Sigmoid colon (tissue), 7 donors: ENCODE results near the gene AUNIP. TPM values are rescaled to one million over a fixed set of nuclear protein-coding genes. Genes with fewer than 3 reads are reported as not detected.

Source experiments
- DNase-seq: peaks from one replicate; pipeline ENCODE4 v3.0.0-alpha.2; 2019
- H3K27ac ChIP-seq, 4 donors: fragments of 200-600 bp; sonication (generic); one replicate each; pipeline ENCODE4 v1.5.1; 2016 to 2019; ENCODE audit warnings: mild to moderate bottlenecking in 1 of 4
- H3K27me3 ChIP-seq, 3 donors: fragments of 200-600 bp; sonication (generic); one replicate each; pipeline ENCODE4 v1.5.1; 2019; ENCODE audit warnings: mild to moderate bottlenecking in 1 of 3
- H3K36me3 ChIP-seq, 4 donors: fragments of 200-600 bp; sonication (generic); one replicate each; pipeline ENCODE4 v1.5.1; 2016 to 2019
- H3K4me1 ChIP-seq, 4 donors: fragments of 200-600 bp; sonication (generic); one replicate each; pipeline ENCODE4 v1.5.1; 2017 to 2019
- H3K4me3 ChIP-seq, 4 donors: fragments of 200-600 bp; sonication (generic); one replicate each; pipeline ENCODE4 v1.5.1; 2017 to 2019; ENCODE audit warnings: mild to moderate bottlenecking in 2 of 4, moderate library complexity in 1 of 4
- H3K9me3 ChIP-seq, 4 donors: fragments of 200-600 bp in 3 of 4; sonication (generic) in 3 of 4; one replicate each; pipeline versions ENCODE4 v1.5.1 to v1.6.1; 2013 to 2019
- EP300 ChIP-seq, 4 donors: sonication (generic); formaldehyde crosslinking; IDR thresholded peaks; one replicate each; pipeline ENCODE4 v1.6.1; 2017; ENCODE audit warnings: antibody characterized with exemption in 4 of 4
- POLR2A ChIP-seq, 2 donors: fragments of 450-650 bp; IDR thresholded peaks; one replicate each; pipeline ENCODE4 v1.6.1; 2016; ENCODE audit warnings: antibody characterized with exemption in 2 of 2, mild to moderate bottlenecking in 2 of 2, moderate library complexity in 2 of 2
- POLR2AphosphoS5 ChIP-seq, 4 donors: sonication (generic); formaldehyde crosslinking; IDR thresholded peaks; one replicate each; pipeline ENCODE4 v1.6.1; 2017; ENCODE audit warnings: antibody characterized with exemption in 4 of 4
- WGBS, 2 donors: extraction: QIAGEN DNeasy Blood & Tissue Kit; methylation state at CpG; one replicate each; pipeline ENCODE4 v1.1.7; 2013; 5-methylcytosine and 5-hydroxymethylcytosine counted together
- intact Hi-C: fragments of 100-400 bp; cut with DNase I; formaldehyde crosslinking; loops from one replicate; pipeline ENCODE4 v1.15.1; 2023
- polyA plus RNA-seq, 3 donors: library from polyadenylated mRNA; stranded (reverse); fragments of 200-250 nt; gene quantifications; one replicate each; pipeline ENCODE4 v1.2.3, GENCODE V29; 2013
- total RNA-seq, 4 donors: library from RNA; depleted of rRNA; stranded (reverse); fragments of >200 nt; gene quantifications; one replicate each; pipeline ENCODE4 v1.1.0, GENCODE V29; 2016
- TF ChIP-seq, protein P1 (sequence below), 4 experiments: fragments of 450-650 bp in 3 of 4; fragments of 200-600 bp in 1 of 4; IDR thresholded peaks; one replicate each; pipeline ENCODE4 v1.5.1; 2016 to 2019; ENCODE audit warnings: antibody characterized with exemption in 4 of 4, mild to moderate bottlenecking in 3 of 4, moderate library complexity in 2 of 4
- donor health status: healthy with polysubstance abuse.
- donor health status: Bipolar disorder and iron deficiency.
- donor health status: healthy.

AUNIP gene
- total and polyA plus RNA-seq, 7 donors: 0.46 to 1.9 TPM; not detected in 5

GRCh38 chr1:25871704-25872494 lies 12.6 kb upstream of the AUNIP start:
- TF ChIP-seq POLR2A (IDR thresholded peaks at IDR 0.05): no peak
- TF ChIP-seq, protein P1, sequence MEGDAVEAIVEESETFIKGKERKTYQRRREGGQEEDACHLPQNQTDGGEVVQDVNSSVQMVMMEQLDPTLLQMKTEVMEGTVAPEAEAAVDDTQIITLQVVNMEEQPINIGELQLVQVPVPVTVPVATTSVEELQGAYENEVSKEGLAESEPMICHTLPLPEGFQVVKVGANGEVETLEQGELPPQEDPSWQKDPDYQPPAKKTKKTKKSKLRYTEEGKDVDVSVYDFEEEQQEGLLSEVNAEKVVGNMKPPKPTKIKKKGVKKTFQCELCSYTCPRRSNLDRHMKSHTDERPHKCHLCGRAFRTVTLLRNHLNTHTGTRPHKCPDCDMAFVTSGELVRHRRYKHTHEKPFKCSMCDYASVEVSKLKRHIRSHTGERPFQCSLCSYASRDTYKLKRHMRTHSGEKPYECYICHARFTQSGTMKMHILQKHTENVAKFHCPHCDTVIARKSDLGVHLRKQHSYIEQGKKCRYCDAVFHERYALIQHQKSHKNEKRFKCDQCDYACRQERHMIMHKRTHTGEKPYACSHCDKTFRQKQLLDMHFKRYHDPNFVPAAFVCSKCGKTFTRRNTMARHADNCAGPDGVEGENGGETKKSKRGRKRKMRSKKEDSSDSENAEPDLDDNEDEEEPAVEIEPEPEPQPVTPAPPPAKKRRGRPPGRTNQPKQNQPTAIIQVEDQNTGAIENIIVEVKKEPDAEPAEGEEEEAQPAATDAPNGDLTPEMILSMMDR (IDR thresholded peaks at IDR 0.05): no peak
- TF ChIP-seq EP300 (IDR thresholded peaks at IDR 0.05): no peak
- no peak for TF ChIP-seq POLR2AphosphoS5 (IDR thresholded peaks at IDR 0.05)
- Histone ChIP-seq H3K4me3 (no peak overlapping the region), H3K4me1 (peaks cover 0 to 43% (median 29%) of the 10 kb centered on the region in 4 donors), H3K27ac (peak overlapping the region in 3 of 4 donors; percentile 28 to 34 (median 29)), H3K36me3 (peaks cover 0 to 15% (median 3%) of the 10 kb centered on the region in 4 donors), H3K27me3 (no peaks in the 10 kb centered on the region), H3K9me3 (no peaks in the 10 kb centered on the region)
- 72 to 86% methylated on average over 9 of the region's 9 CpGs for WGBS, 2 donors
- DNase-seq: peak; percentile 40
- intact Hi-C loops: no loop called here

DNA sequence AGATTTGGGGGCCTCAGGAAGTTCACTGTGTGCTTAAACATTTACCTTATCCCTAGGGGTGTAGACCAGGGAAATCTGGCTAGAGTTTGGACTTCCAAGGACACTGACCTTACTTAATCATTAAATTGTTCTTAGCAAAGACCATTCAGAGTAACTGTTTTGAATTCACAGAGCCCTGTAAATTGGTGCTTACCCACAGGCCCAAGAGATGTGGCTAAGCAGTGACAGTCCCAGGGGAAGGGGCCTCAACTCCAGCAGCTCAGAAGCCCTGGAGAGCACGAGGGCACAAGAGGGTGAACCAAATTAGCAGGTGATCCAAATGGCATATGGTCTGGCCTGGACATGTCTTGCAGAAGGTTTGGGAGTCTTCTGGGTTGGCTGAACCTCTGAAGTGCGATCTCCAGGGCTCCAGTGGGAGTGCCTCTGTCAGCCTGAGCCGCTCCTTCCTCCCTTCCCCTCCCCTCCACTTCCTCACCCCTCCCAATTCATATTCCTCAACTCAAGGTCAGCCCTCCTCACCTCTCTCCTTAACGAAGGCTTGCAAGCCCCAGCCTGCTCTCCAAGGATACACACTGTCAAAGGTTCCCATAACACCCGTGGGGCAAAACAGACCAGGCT lies 11.9 kb upstream of the AUNIP start:
- H3K4me1 ChIP-seq: peaks cover 0 to 42% (median 29%) of the 10 kb centered on the region in 4 donors

DNA sequence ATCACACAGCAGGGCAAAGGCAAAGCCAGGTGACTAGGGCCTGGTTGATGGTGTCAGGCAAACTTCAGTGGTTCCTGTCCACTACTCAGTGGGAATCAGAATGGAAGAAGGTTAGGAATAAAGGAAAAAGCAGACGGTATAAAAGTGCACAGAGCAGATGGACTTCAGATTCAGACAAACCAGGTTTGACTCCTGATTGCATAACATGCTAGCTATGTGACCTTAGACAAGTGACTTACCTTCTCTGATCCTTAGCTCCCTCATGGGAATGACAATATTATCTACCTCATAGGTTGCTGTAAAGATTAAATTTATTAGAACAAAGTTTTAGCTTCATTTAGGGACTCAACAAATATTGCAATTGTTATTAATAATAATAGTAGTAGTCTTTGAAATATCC lies 11.4 kb upstream of the AUNIP start:
- H3K27ac ChIP-seq: no peak overlapping the region

More for the DNA sequence above, 11.9 kb upstream of the AUNIP start:
- Histone ChIP-seq H3K27ac (no peak overlapping the region), H3K9me3 (no peaks in the 10 kb centered on the region), H3K36me3 (peaks cover 0 to 15% (median 3%) of the 10 kb centered on the region in 4 donors), H3K4me3 (no peak overlapping the region), H3K27me3 (no peaks in the 10 kb centered on the region)
- TF ChIP-seq POLR2A (IDR thresholded peaks at IDR 0.05) (no peak), POLR2AphosphoS5 (IDR thresholded peaks at IDR 0.05) (no peak), EP300 (IDR thresholded peaks at IDR 0.05) (no peak)
- TF ChIP-seq, protein P1 (IDR thresholded peaks at IDR 0.05): no peak
- 14 to 43% methylated on average over 5 of the region's 5 CpGs for WGBS, 2 donors
- intact Hi-C loops: no loop called here
- DNase-seq: peak; percentile 49

DNA sequence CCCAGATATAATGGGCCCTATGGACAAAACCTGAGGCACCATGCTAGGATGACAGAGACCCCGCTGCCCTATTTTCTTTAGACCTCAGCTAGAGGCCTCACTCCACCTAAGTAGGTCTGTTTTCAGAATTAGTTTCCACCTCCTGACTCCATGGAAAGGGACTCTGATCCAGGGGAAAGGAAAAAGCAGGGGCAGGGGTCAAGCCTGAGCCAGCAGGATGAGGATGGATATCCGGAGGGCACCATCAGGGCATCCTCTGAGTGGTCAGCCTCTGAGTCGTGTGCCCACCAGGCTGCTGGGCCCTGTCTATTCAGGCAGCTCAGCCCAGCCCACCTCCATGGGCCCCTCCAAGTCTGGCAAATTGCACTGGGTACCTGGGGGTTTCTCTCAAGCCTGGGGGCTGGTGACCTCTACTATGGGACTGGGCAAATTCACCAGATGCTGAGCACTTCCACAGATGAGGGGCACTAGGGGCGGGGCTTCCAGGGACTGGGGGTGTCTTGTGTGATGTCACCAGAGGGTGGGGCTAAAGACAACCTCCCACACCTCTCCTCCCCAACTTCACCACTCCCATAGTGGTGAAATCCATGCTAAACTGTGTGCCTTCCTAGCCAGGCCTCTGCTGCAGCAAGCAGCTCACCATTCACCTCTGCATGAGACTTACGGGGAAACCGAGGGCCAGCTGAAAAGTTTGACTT lies 10.8 kb upstream of the AUNIP start:
- intact Hi-C loops: no loop called here
- TF ChIP-seq EP300 (IDR thresholded peaks at IDR 0.05) (no peak), POLR2A (IDR thresholded peaks at IDR 0.05) (no peak), POLR2AphosphoS5 (IDR thresholded peaks at IDR 0.05) (no peak)
- TF ChIP-seq, protein P1 (IDR thresholded peaks at IDR 0.05): no peak
- DNase-seq: peak; percentile 46
- Histone ChIP-seq H3K27ac (no peak overlapping the region), H3K4me3 (no peak overlapping the region), H3K27me3 (no peaks in the 10 kb centered on the region), H3K4me1 (peaks cover 0 to 31% (median 24%) of the 10 kb centered on the region in 4 donors), H3K9me3 (no peaks in the 10 kb centered on the region), H3K36me3 (peaks cover 0 to 15% (median 3%) of the 10 kb centered on the region in 4 donors)
- WGBS, 2 donors: 88 to 94% methylated on average over 6 of the region's 6 CpGs

More for the DNA sequence above, 11.4 kb upstream of the AUNIP start:
- Histone ChIP-seq H3K9me3 (no peaks in the 10 kb centered on the region), H3K27me3 (no peaks in the 10 kb centered on the region), H3K4me1 (peaks cover 0 to 36% (median 25%) of the 10 kb centered on the region in 4 donors), H3K36me3 (peaks cover 0 to 15% (median 3%) of the 10 kb centered on the region in 4 donors), H3K4me3 (no peak overlapping the region)
- 68 to 94% methylated on average over 1 of the region's 1 CpG for WGBS, 2 donors
- no peak for DNase-seq
- intact Hi-C loops: no loop called here
- TF ChIP-seq EP300 (IDR thresholded peaks at IDR 0.05) (no peak), POLR2A (IDR thresholded peaks at IDR 0.05) (no peak), POLR2AphosphoS5 (IDR thresholded peaks at IDR 0.05) (no peak)
- TF ChIP-seq, protein P1 (IDR thresholded peaks at IDR 0.05): no peak
